H1 (cell line): ENCODE results near the gene PNMA1. TPM values are rescaled to one million over a fixed set of nuclear protein-coding genes. Genes with fewer than 3 reads are reported as not detected.

ENCODE experiments used
- CEBPB ChIP-seq: IDR thresholded peaks from 2 replicates; pipeline ENCODE4 v1.6.1; 2012; ENCODE audit warnings: low read depth, low read length
- HDAC2 ChIP-seq, 2 experiments: fragments of 300-600 bp in 1 of 2; sonication (generic) in 1 of 2; IDR thresholded peaks; 2 replicates each; pipeline ENCODE4 v1.6.1; 2011 to 2012; ENCODE audit warnings: low read depth in 2 of 2, low read length in 2 of 2, mild to moderate bottlenecking in 2 of 2, moderate library complexity in 2 of 2, borderline replicate concordance in 1 of 2, inconsistent platforms in 1 of 2
- YY1 ChIP-seq: IDR thresholded peaks from 2 replicates; pipeline ENCODE4 v1.6.1; 2011; ENCODE audit warnings: low read depth, mild to moderate bottlenecking, low read length
- polyA plus RNA-seq, 7 experiments: library from polyadenylated mRNA; depleted of rRNA in 3 of 7; stranded (reverse) in 5 of 7; unstranded in 2 of 7; fragments of >200 nt in 5 of 7; fragments of 200-250 nt in 2 of 7; gene quantifications; 1 replicate in 5 of 7; 2 replicates in 1 of 7; 4 replicates in 1 of 7; pipeline versions ENCODE4 v1.2.1 to v1.2.3, GENCODE V29; 2011 to 2013; ENCODE audit warnings: missing spikeins in 2 of 7, mixed read lengths in 2 of 7
- total RNA-seq: library from RNA; stranded (reverse); fragmentation: NEBNext Ultra II Directional; extraction: Animal tissue kit (Norgen Biotek cat#: 25700); gene quantifications from 2 replicates; pipeline ENCODE4 v1.2.1, GENCODE V29; 2021

Gene PNMA1
- total and polyA plus RNA-seq, 2 of the 8 experiments (the other 6 are each of a cell fraction or from before 2014, with no cell fraction given), result 15.8 to 52.7 TPM

GRCh38 chr14:73696466-73697400, 17.5 kb downstream of the PNMA1 start (continued):
- no peak for TF ChIP-seq HDAC2 (IDR thresholded peaks at IDR 0.05; ENCODE audit: borderline replicate concordance in 1 of 2, low read depth in 2 of 2, low read length in 2 of 2)
- no peak for TF ChIP-seq CEBPB
- no peak for TF ChIP-seq YY1
